GM23248 (cell line): ENCODE data around the gene WDR4.
"Not testable (repeated sequence)": the region's sequence is repeated elsewhere in the genome, so short reads cannot be mapped to it uniquely, and the experiment has no call there.

Experiments used
- EZH2 ChIP-seq: fragments of 200-600 bp; sonication (generic); IDR thresholded peaks from 2 replicates; pipeline ENCODE4 v1.6.1; 2018; ENCODE audit warnings: antibody characterized with exemption, mild to moderate bottlenecking; ENCODE audit not compliant: insufficient read depth, poor library complexity, severe bottlenecking
- EZH2phosphoT487 ChIP-seq: fragments of 200-600 bp; sonication (generic); IDR thresholded peaks from 2 replicates; pipeline ENCODE4 v1.6.1; 2018; ENCODE audit warnings: antibody characterized with exemption, moderate library complexity, mild to moderate bottlenecking, low read depth; ENCODE audit not compliant: insufficient read depth

DNA sequence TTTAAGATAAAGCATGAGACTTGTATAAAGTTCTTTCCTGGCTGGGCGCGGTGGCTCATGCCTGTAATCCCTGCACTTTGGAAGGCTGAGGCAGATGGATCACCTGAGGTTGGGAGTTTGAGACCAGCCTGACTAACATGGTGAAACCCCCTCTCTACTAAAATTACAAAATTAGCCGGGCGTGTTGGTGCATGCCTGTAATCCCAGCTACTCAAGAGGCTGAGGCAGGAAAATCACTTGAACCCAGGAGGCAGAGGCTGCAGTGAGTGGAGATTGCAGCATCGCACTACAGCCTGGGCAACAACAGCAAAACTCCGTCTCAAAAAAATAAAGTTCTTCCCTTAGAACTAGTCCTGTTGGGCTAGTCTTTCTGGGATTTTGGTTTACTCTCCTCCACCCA lies 32.6 kb upstream of the WDR4 start:
- TF ChIP-seq EZH2, EZH2phosphoT487: not testable (repeated sequence)
